ENCODE measurements around the gene ZNF783.

GRCh38 chr7:149278396-149278795 is 16.4 kb downstream of the ZNF783 start:
- TF ChIP-seq CTCF (conservative IDR thresholded peaks at IDR 0.05; ENCODE audit: low read depth, low read length) = no peak
- TF ChIP-seq EZH2 (IDR thresholded peaks at IDR 0.05; ENCODE audit: borderline replicate concordance, low read depth, low read length, poor library complexity, severe bottlenecking) = no peak
